Stimulated activated CD4-positive, alpha-beta T cell treated with anti-CD3 and anti-CD28 coated beads, Interleukin-4, amount 100 ng/mL, for 24 hours (primary cell): Measurements from ENCODE around the gene LRRC45.

Experiments
- DNase-seq: peaks from one replicate; pipeline ENCODE4 v3.0.0-alpha.2; 2020

LRRC45 gene

GRCh38 chr17:82053556-82054263 is 30.6 kb downstream of the LRRC45 start:
- DNase-seq: no peak

- DNase-seq: no peak
These were observed 31.4 kb downstream of the LRRC45 start for GRCh38 chr17:82054351-82055022.

- DNase-seq: no peak
These were observed 32.2 kb downstream of the LRRC45 start for GRCh38 chr17:82055023-82055964.

- DNase-seq: no peak
These were observed 33.0 kb downstream of the LRRC45 start for GRCh38 chr17:82055965-82056728.

GRCh38 chr17:82056729-82057621 is 33.9 kb downstream of the LRRC45 start:
- no peak for DNase-seq

DNA sequence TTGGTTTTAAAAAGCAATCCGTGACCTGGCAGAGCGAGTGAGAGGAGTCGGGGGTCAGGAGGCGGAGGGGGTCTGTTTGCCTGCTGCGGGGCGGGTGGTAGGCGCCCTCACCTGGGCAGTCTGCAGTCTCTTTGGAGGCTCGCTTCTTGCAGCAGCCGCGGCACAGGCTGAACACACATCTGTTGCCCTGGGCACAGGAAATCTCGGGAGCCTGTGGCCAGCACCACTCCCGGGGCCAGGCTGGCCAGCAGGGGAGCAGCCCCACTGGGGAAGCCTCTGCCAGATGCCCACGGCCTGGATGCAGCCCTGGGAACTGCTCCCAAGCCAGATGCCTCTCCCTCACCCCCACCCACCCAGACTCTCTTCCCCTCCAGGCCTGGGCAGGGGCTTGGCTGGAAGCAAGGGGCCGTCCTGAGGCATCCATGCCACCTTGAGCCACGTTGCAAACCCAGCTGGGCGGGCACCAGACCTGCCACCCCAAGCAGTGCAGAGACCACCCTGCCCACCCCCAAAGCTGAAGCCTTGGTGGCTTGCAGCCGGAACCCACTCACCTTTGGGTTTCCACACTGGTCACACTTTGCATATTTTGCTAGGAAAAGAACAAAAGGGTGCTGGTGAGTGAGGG is 35.2 kb downstream of the LRRC45 start:
- no peak for DNase-seq

- DNase-seq: no peak
These were observed 35.7 kb downstream of the LRRC45 start for GRCh38 chr17:82058855-82059249.

DNA sequence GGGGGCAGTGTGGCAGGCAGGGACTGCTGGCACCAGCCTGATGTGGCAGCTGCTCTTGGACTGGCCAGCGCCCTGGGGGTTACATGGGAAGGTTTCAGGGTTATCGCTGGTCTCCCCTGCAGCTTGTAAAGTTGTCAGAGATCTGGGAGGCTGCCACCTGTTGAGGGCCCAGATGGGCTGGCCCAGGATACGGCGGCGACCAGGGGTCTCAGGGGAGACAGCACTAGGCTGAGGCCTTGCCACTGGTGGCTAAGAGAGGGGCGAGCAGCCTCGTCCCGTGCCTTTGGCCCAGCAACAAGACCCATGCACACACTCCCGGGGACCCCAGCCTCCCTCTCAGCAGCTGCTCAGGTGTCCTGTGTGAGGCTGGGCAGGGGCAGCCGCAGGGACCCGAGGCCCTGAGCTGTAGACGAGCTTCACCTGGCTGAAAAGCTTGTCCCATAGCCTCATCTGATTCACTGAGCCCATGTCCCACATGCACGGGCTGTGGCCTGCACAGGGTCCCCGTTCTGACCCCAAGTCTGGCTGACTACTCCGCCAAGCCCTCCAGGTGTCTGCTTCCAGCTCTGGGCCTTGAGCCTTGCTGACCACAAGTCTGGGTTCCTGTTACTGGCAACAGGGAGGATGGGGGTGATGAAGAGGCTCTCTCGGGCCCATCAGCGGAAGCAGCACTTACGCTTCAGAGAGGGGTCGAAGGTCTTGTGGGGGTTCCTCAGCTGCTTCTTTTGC is 36.3 kb downstream of the LRRC45 start:
- no peak for DNase-seq

- DNase-seq: no peak
These were observed 36.9 kb downstream of the LRRC45 start for GRCh38 chr17:82060001-82060380.

- DNase-seq: no peak
These were observed 37.5 kb downstream of the LRRC45 start for GRCh38 chr17:82060614-82061013.

- DNase-seq: no peak
These were observed 38.2 kb downstream of the LRRC45 start for GRCh38 chr17:82061047-82061925.

DNA sequence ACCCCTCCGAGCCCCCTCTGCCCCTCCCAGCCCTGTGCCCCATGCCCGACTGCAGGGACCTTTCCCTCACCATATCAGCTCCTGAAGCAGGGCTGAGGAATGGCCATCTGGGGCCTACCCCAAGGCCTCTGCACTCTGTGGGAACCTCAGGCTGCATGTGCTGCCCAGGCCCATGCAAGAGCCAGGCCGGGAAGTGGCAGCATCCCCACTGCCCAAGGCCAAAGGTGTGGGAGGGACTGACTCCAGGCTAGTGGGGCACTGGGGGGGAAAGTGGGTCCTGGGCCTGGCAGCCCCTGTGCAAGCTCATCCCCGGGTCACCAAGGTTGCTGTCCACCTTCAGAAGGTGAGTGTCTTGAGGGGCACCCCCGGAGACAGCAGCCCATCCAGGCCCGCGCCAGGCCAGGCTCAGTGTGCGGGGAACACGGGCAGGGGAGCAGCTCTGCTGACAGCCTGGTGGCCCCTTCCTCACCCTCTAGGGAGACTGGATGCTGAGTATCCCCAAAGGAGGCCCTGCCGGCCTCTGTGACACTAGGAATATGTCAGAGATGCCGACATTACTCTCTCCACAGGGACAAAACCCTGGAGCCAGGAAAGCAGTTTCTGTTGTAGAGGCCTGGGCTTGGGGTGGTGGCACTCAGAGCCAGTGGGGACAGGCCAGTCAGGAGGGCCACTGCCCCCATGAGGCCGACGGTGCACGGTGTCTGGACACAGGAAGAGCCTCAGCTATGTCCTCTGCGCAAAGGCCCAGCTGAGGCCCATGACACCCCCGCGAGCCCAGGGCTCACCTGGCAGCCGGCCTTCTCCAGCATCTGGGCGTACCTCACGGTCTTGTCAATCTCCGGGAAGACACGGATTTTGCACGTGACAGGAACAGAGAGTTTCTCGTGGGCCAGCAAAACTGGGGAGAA is 39.2 kb downstream of the LRRC45 start:
- no peak for DNase-seq

DNA sequence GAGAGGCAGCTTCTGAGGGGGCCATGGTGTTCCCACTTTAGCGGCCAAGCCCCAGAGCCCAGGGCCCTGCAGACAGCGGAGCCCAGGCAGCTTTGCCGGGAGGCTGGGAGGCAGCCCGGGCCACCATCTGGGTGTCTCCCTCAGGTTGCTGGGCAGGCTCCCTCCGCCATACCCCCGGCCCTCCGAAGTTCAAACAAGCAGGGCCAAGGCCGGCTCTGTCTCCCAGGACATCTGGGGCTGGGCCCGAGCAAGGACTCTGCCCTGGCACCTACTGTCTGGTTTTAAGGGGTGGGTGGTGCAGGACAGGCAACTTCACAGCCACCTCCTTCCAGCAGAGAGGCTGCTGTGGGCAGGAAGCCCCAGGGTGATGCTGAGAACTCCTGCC is 39.9 kb downstream of the LRRC45 start:
- DNase-seq: no peak

DNA sequence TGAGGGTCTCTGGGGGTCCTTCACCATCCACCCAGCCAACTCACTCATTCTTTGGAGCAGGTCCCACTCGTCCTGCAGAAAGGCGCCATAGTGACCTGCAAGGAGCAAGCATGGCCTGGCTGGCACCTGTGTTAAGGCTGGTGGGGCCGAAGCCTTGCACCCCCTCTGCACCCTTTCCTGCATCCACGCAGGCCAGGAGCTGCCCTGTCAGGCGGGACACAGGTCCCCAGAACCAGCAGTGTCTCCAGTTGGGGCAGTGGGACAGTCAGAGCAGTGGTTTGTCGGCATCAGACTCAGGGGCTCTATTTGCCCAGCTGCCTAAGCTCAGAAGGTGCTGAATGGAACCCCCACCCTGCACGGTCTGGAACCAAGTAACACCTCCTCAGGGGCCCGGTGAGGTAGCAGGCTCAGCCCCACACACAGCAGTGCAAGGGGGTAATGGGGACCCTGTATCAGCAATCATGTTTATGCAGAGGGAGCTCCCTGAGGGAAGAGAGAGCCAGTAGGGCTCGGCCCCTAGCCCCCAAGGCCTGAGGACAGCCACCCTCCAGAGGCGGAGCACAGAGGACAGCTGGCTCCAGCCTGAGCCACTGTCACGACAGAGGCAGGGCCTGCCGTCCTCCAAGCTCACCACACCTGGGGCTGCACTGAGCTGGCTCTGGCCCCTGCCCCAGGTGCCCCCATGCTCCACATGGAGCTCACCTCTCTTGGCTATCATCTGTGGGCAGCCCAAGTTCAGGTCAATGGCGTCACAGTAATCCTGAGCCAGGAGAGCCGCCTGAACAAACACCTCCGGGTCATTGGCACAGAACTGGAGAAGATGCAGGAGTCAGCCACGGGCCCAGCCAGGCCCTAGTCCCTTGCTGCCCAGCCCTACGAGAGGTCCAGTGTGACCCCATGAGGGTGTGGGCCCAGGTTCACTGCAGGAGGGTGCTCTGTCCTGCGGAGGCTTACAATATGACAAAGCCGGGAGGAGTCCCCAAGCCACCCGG is 40.6 kb downstream of the LRRC45 start:
- no peak for DNase-seq

DNA sequence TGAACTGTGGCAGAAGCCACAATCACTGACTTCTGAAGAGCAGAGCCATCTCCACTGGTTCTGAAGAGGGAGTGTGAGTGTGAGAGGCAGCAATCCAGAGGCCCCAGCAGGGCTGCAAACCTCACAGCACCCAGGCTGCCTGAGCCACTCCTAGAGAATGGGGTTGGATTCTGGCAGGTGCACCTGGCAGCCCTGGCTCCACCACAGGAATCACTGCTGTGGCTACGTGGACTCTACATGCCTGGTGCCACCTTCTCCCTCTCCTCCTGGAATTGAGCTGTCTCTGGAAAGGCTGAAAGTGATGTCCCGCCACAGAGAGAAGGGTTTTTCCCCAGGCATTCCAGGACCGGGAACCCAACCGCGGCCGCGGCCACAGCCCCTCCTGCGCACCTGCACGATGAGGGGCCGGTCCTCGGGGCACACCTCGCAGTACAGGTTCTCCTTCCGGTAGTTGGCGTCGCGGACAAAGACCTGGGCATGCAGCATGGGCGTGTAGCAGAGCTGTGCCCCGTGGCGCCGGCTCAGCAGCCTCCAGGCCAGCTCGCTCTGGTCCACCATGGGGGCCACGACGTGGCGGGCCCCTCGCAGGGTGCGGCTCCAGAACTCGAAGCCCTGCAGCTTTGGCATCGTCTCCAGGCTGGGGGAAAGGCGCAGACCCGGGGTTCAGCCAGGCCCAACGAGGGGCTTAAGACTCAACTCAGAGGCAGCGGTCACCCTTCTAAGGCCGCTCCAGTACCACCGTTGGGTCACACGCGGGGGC is 41.5 kb downstream of the LRRC45 start:
- DNase-seq: no peak

GRCh38 chr17:82065193-82065637 is 42.1 kb downstream of the LRRC45 start:
- DNase-seq: no peak
